ENCODE data around the gene FYN.

FYN gene

GRCh38 chr6:111710911-111711310 lies 162.3 kb downstream of the FYN start:
- intact Hi-C loops (cut with DNase I; ENCODE audit: low total_unique reads): loop anchor here (2.0 kb wide), 1 partner anchor 332 kb away; no protein-coding TSS in a partner anchor
- Histone ChIP-seq H3K9me3 (no peaks in the 10 kb centered on the region), H3K27ac (no peak overlapping the region), H3K27me3 (no peaks in the 10 kb centered on the region), H3K36me3 (no peaks in the 10 kb centered on the region), H3K4me3 (no peak overlapping the region), H3K4me1 (peaks cover 0 to 9% (median 2%) of the 10 kb centered on the region in 4 donors)
- no peak for TF ChIP-seq CTCF (IDR thresholded peaks at IDR 0.05)
- DNase-seq: no peak

- no peak overlapping the region for H3K27ac ChIP-seq
- TF ChIP-seq CTCF (IDR thresholded peaks at IDR 0.05): no peak
- H3K36me3 ChIP-seq: no peaks in the 10 kb centered on the region
- H3K4me3 ChIP-seq: no peak overlapping the region
- no peaks in the 10 kb centered on the region for H3K9me3 ChIP-seq
- H3K4me1 ChIP-seq: peaks cover 0 to 9% (median 2%) of the 10 kb centered on the region in 4 donors
- no peaks in the 10 kb centered on the region for H3K27me3 ChIP-seq
- no peak for DNase-seq
- intact Hi-C loops (cut with DNase I; ENCODE audit: low total_unique reads): loop anchor here (2.0 kb wide), 1 partner anchor 332 kb away; no protein-coding TSS in a partner anchor
Observed at GRCh38 chr6:111710439-111710838, 162.8 kb downstream of the FYN start.

GRCh38 chr6:111709615-111710398 lies 163.4 kb downstream of the FYN start:
- no peaks in the 10 kb centered on the region for H3K27me3 ChIP-seq
- TF ChIP-seq CTCF (IDR thresholded peaks at IDR 0.05): peak; percentile 68 to 88
- no peak overlapping the region for H3K27ac ChIP-seq
- no peaks in the 10 kb centered on the region for H3K9me3 ChIP-seq
- H3K4me1 ChIP-seq: peaks cover 0 to 9% (median 2%) of the 10 kb centered on the region in 4 donors
- no peak overlapping the region for H3K4me3 ChIP-seq
- DNase-seq: peak; percentile 68 to 82
- H3K36me3 ChIP-seq: no peaks in the 10 kb centered on the region
- intact Hi-C loops (cut with DNase I; ENCODE audit: low total_unique reads): loop anchor here (2.0 to 5.0 kb wide), 2 partner anchors 287 to 333 kb away; no protein-coding TSS in a partner anchor

DNA sequence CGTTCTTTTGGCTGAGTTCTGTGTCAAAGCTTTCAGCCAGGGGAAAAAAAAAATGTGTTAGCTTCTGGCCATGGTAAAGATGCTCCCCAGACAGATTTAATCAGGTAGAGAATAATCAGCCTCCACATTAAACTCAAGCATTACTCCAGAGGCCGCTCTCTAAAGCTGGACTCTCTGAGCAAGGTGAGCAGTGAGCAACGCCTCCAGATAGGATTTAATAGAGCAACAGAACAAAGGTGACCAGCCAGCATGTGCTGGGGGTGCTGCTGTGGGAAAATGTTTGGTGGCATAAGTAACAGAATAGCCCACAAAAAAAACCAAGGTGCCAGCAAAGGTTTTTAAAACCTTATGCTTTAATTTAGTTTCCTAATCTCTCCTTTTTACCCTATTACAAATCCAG lies 164.1 kb downstream of the FYN start:
- intact Hi-C loops (cut with DNase I; ENCODE audit: low total_unique reads): loop anchor here (5.0 kb wide), 1 partner anchor 288 kb away; no protein-coding TSS in a partner anchor
- H3K9me3 ChIP-seq: no peaks in the 10 kb centered on the region
- H3K27ac ChIP-seq: no peak overlapping the region
- H3K4me3 ChIP-seq: no peak overlapping the region
- DNase-seq: no peak
- H3K4me1 ChIP-seq: peaks cover 0 to 9% (median 2%) of the 10 kb centered on the region in 4 donors
- H3K27me3 ChIP-seq: no peaks in the 10 kb centered on the region
- peaks cover 0 to 5% (median 0%) of the 10 kb centered on the region in 3 donors for H3K36me3 ChIP-seq
- no peak for TF ChIP-seq CTCF (IDR thresholded peaks at IDR 0.05)

- Histone ChIP-seq H3K4me3 (no peak overlapping the region), H3K27ac (no peak overlapping the region), H3K9me3 (no peaks in the 10 kb centered on the region), H3K27me3 (no peaks in the 10 kb centered on the region), H3K36me3 (peaks cover 0 to 17% (median 7%) of the 10 kb centered on the region in 3 donors), H3K4me1 (peaks cover 0 to 9% (median 2%) of the 10 kb centered on the region in 4 donors)
- DNase-seq: no peak
- intact Hi-C loops (cut with DNase I; ENCODE audit: low total_unique reads): loop anchor here (5.0 kb wide), 1 partner anchor 290 kb away; no protein-coding TSS in a partner anchor
- no peak for TF ChIP-seq CTCF (IDR thresholded peaks at IDR 0.05)
Observed at GRCh38 chr6:111707773-111708172, 165.5 kb downstream of the FYN start.
